ENCODE measurements around the gene C22orf39. TPM values are rescaled to one million over a fixed set of nuclear protein-coding genes. Genes with fewer than 3 reads are reported as not detected.
A peak's percentile ranks its signal among the peaks of the same experiment; 100 is the strongest.
"Not testable (repeated sequence)": the region's sequence is repeated elsewhere in the genome, so short reads cannot be mapped to it uniquely, and the experiment has no call there.

C22orf39 gene
- total and polyA plus RNA-seq, 9 donors, result 32.7 to 37.9 (median 34.3) TPM

- peak overlapping the region; percentile 80 for H3K4me3 ChIP-seq (ENCODE audit: low read length)
- H3K36me3 ChIP-seq (ENCODE audit: control insufficient read depth, insufficient read depth, low read length), result peaks cover 45% of the 10 kb centered on the region
- DNase-seq, result no peak
- 42% methylated on average over 12 of the region's 22 CpGs for WGBS (ENCODE audit: insufficient coverage)
- H3K4me1 ChIP-seq (ENCODE audit: control insufficient read depth, insufficient read depth, low read length), result peaks cover 18% of the 10 kb centered on the region
- H3K9me3 ChIP-seq (replicated peaks; ENCODE audit: control insufficient read depth, low read depth, low read length), result no peaks in the 10 kb centered on the region
- no peaks in the 10 kb centered on the region for H3K27me3 ChIP-seq (ENCODE audit: control insufficient read depth, insufficient read depth, low read length)
- peak overlapping the region; percentile 71 for H3K27ac ChIP-seq (ENCODE audit: low read length)
These were observed 745 bp downstream of the C22orf39 start for GRCh38 chr22:19446603-19447329.

- not testable (repeated sequence) for H3K27ac ChIP-seq (ENCODE audit: low read length); DNase-seq; H3K27me3 ChIP-seq (ENCODE audit: control insufficient read depth, insufficient read depth, low read length); H3K4me3 ChIP-seq (ENCODE audit: low read length); H3K9me3 ChIP-seq (replicated peaks; ENCODE audit: control insufficient read depth, low read depth, low read length)
- WGBS (ENCODE audit: insufficient coverage), result no CpG with 5 or more reads among the region's 9 CpGs
- Histone ChIP-seq H3K4me1 (ENCODE audit: control insufficient read depth, insufficient read depth, low read length) (peaks cover 18% of the 10 kb centered on the region), H3K36me3 (ENCODE audit: control insufficient read depth, insufficient read depth, low read length) (peaks cover 44% of the 10 kb centered on the region)
These were observed 2.1 kb downstream of the C22orf39 start for GRCh38 chr22:19445279-19445982.

- peaks cover 15% of the 10 kb centered on the region for H3K4me1 ChIP-seq (ENCODE audit: control insufficient read depth, insufficient read depth, low read length)
- 79% methylated on average over 5 of the region's 7 CpGs for WGBS (ENCODE audit: insufficient coverage)
- no peaks in the 10 kb centered on the region for H3K9me3 ChIP-seq (replicated peaks; ENCODE audit: control insufficient read depth, low read depth, low read length)
- H3K4me3 ChIP-seq (ENCODE audit: low read length), result no peak overlapping the region
- peaks cover 38% of the 10 kb centered on the region for H3K36me3 ChIP-seq (ENCODE audit: control insufficient read depth, insufficient read depth, low read length)
- H3K27me3 ChIP-seq (ENCODE audit: control insufficient read depth, insufficient read depth, low read length), result no peaks in the 10 kb centered on the region
- DNase-seq, result no peak
- H3K27ac ChIP-seq (ENCODE audit: low read length), result no peak overlapping the region
These were observed 3.8 kb downstream of the C22orf39 start for GRCh38 chr22:19443544-19444211.

- Histone ChIP-seq H3K27ac (ENCODE audit: low read length) (no peak overlapping the region), H3K9me3 (replicated peaks; ENCODE audit: control insufficient read depth, low read depth, low read length) (no peaks in the 10 kb centered on the region), H3K4me1 (ENCODE audit: control insufficient read depth, insufficient read depth, low read length) (peaks cover 7% of the 10 kb centered on the region), H3K27me3 (ENCODE audit: control insufficient read depth, insufficient read depth, low read length) (no peaks in the 10 kb centered on the region), H3K4me3 (ENCODE audit: low read length) (no peak overlapping the region), H3K36me3 (ENCODE audit: control insufficient read depth, insufficient read depth, low read length) (peaks cover 40% of the 10 kb centered on the region)
- 96% methylated on average over 2 of the region's 2 CpGs for WGBS (ENCODE audit: insufficient coverage)
- DNase-seq, result no peak
These were observed 5.3 kb downstream of the C22orf39 start for GRCh38 chr22:19442166-19442565.

GRCh38 chr22:19440411-19441195, 6.9 kb downstream of the C22orf39 start:
- Histone ChIP-seq H3K4me3 (ENCODE audit: low read length) (no peak overlapping the region), H3K36me3 (ENCODE audit: control insufficient read depth, insufficient read depth, low read length) (peaks cover 50% of the 10 kb centered on the region), H3K27me3 (ENCODE audit: control insufficient read depth, insufficient read depth, low read length) (no peaks in the 10 kb centered on the region), H3K4me1 (ENCODE audit: control insufficient read depth, insufficient read depth, low read length) (no peaks in the 10 kb centered on the region), H3K27ac (ENCODE audit: low read length) (no peak overlapping the region), H3K9me3 (replicated peaks; ENCODE audit: control insufficient read depth, low read depth, low read length) (no peaks in the 10 kb centered on the region)
- WGBS (ENCODE audit: insufficient coverage), result 82% methylated on average over 5 of the region's 8 CpGs
- no peak for DNase-seq

- H3K4me3 ChIP-seq (ENCODE audit: low read length), result no peak overlapping the region
- WGBS (ENCODE audit: insufficient coverage), result 80% methylated on average over 2 of the region's 7 CpGs
- H3K27me3 ChIP-seq (ENCODE audit: control insufficient read depth, insufficient read depth, low read length), result no peaks in the 10 kb centered on the region
- peaks cover 3% of the 10 kb centered on the region for H3K4me1 ChIP-seq (ENCODE audit: control insufficient read depth, insufficient read depth, low read length)
- H3K27ac ChIP-seq (ENCODE audit: low read length), result no peak overlapping the region
- H3K9me3 ChIP-seq (replicated peaks; ENCODE audit: control insufficient read depth, low read depth, low read length), result no peaks in the 10 kb centered on the region
- no peak for DNase-seq
- H3K36me3 ChIP-seq (ENCODE audit: control insufficient read depth, insufficient read depth, low read length), result peaks cover 53% of the 10 kb centered on the region
These were observed 9.2 kb downstream of the C22orf39 start for GRCh38 chr22:19438298-19438697.

- H3K27ac ChIP-seq (ENCODE audit: low read length); DNase-seq; H3K27me3 ChIP-seq (ENCODE audit: control insufficient read depth, insufficient read depth, low read length); H3K4me1 ChIP-seq (ENCODE audit: control insufficient read depth, insufficient read depth, low read length); H3K4me3 ChIP-seq (ENCODE audit: low read length); H3K9me3 ChIP-seq (replicated peaks; ENCODE audit: control insufficient read depth, low read depth, low read length): not testable (repeated sequence)
- no CpG with 5 or more reads among the region's 9 CpGs for WGBS (ENCODE audit: insufficient coverage)
- H3K36me3 ChIP-seq (ENCODE audit: control insufficient read depth, insufficient read depth, low read length), result peaks cover 42% of the 10 kb centered on the region
These were observed 10.9 kb downstream of the C22orf39 start for GRCh38 chr22:19436444-19437161.

GRCh38 chr22:19434829-19435580, 12.5 kb downstream of the C22orf39 start:
- peaks cover 18% of the 10 kb centered on the region for H3K4me1 ChIP-seq (ENCODE audit: control insufficient read depth, insufficient read depth, low read length)
- H3K27me3 ChIP-seq (ENCODE audit: control insufficient read depth, insufficient read depth, low read length), result no peaks in the 10 kb centered on the region
- no peak overlapping the region for H3K4me3 ChIP-seq (ENCODE audit: low read length)
- no peak for DNase-seq
- peaks cover 33% of the 10 kb centered on the region for H3K36me3 ChIP-seq (ENCODE audit: control insufficient read depth, insufficient read depth, low read length)
- no peaks in the 10 kb centered on the region for H3K9me3 ChIP-seq (replicated peaks; ENCODE audit: control insufficient read depth, low read depth, low read length)
- 67% methylated on average over 1 of the region's 2 CpGs for WGBS (ENCODE audit: insufficient coverage)
- no peak overlapping the region for H3K27ac ChIP-seq (ENCODE audit: low read length)

- H3K4me3 ChIP-seq (ENCODE audit: low read length), result no peak overlapping the region
- no peak overlapping the region for H3K27ac ChIP-seq (ENCODE audit: low read length)
These were observed 13.1 kb downstream of the C22orf39 start for GRCh38 chr22:19434401-19434800.

More at GRCh38 chr22:19434401-19434800, 13.1 kb downstream of the C22orf39 start:
- Histone ChIP-seq H3K9me3 (replicated peaks; ENCODE audit: control insufficient read depth, low read depth, low read length) (no peaks in the 10 kb centered on the region), H3K36me3 (ENCODE audit: control insufficient read depth, insufficient read depth, low read length) (peaks cover 28% of the 10 kb centered on the region), H3K4me1 (ENCODE audit: control insufficient read depth, insufficient read depth, low read length) (peaks cover 19% of the 10 kb centered on the region), H3K27me3 (ENCODE audit: control insufficient read depth, insufficient read depth, low read length) (no peaks in the 10 kb centered on the region)
- DNase-seq, result no peak
- no CpG with 5 or more reads among the region's 7 CpGs for WGBS (ENCODE audit: insufficient coverage)
